HG03025 (cell line): ENCODE data around the gene REEP6.

Source experiments
- ATAC-seq: cut with Tn5 transposase; IDR thresholded peaks from one replicate; pipeline ENCODE4 v1.9.1; 2021; ENCODE audit warnings: mild to moderate bottlenecking, moderate library complexity; ENCODE audit not compliant: unreplicated experiment, low FRiP score

REEP6 gene

GRCh38 chr19:1456121-1456900 is 34.7 kb upstream of the REEP6 start:
- ATAC-seq: no peak

- ATAC-seq: no peak
Observed at GRCh38 chr19:1457031-1457739, 33.8 kb upstream of the REEP6 start.

- no peak for ATAC-seq
Observed at GRCh38 chr19:1457892-1458291, 33.1 kb upstream of the REEP6 start.

GRCh38 chr19:1459479-1459878 is 31.5 kb upstream of the REEP6 start:
- no peak for ATAC-seq

- no peak for ATAC-seq
Observed at GRCh38 chr19:1460033-1460995, 30.7 kb upstream of the REEP6 start.

GRCh38 chr19:1461862-1462261 is 29.1 kb upstream of the REEP6 start:
- ATAC-seq: no peak

GRCh38 chr19:1465191-1466016 is 25.6 kb upstream of the REEP6 start:
- no peak for ATAC-seq

- ATAC-seq: no peak
Observed at GRCh38 chr19:1466018-1466460, 24.9 kb upstream of the REEP6 start.

GRCh38 chr19:1466461-1467214 is 24.3 kb upstream of the REEP6 start:
- no peak for ATAC-seq

GRCh38 chr19:1467215-1467489 is 23.8 kb upstream of the REEP6 start:
- no peak for ATAC-seq

- no peak for ATAC-seq
Observed at GRCh38 chr19:1467490-1468273, 23.3 kb upstream of the REEP6 start.

- ATAC-seq: no peak
Observed at GRCh38 chr19:1468274-1468820, 22.6 kb upstream of the REEP6 start.

- ATAC-seq: no peak
Observed at GRCh38 chr19:1468821-1469254, 22.1 kb upstream of the REEP6 start.

GRCh38 chr19:1469255-1470054 is 21.5 kb upstream of the REEP6 start:
- no peak for ATAC-seq

- ATAC-seq: no peak
Observed at GRCh38 chr19:1470055-1470304, 21.0 kb upstream of the REEP6 start.

GRCh38 chr19:1470305-1471009 is 20.5 kb upstream of the REEP6 start:
- no peak for ATAC-seq

GRCh38 chr19:1471010-1471514 is 19.9 kb upstream of the REEP6 start:
- no peak for ATAC-seq
